ENCODE measurements around the gene TRIM24.
A peak's percentile ranks its signal among the peaks of the same experiment; 100 is the strongest.

Gene TRIM24

GRCh38 chr7:138538997-138539644 lies 79.1 kb downstream of the TRIM24 start:
- DNase-seq (ENCODE audit: low read depth), result no peak

DNA sequence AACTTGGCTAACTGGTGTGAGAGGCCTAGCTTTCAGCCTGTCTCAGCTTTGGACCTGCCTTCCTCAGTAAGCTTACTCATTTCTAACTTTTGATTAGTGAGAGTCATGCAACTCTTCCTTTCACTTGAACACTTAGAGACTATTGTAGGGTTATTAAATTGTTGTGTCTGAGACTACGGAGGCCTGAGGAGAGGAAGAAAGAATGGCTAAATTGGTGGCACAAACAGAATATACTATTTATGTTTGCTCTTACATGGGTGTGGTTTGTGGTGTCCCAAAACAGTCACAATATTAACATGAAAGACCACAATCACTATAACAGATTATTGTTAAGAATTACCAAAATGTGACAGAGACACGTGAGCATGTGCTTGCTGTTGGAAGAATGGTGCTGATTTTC lies 82.1 kb downstream of the TRIM24 start:
- no peak for DNase-seq (ENCODE audit: low read depth)

- DNase-seq (ENCODE audit: low read depth), result no peak
Observed at GRCh38 chr7:138543739-138544138, 83.7 kb downstream of the TRIM24 start.

DNA sequence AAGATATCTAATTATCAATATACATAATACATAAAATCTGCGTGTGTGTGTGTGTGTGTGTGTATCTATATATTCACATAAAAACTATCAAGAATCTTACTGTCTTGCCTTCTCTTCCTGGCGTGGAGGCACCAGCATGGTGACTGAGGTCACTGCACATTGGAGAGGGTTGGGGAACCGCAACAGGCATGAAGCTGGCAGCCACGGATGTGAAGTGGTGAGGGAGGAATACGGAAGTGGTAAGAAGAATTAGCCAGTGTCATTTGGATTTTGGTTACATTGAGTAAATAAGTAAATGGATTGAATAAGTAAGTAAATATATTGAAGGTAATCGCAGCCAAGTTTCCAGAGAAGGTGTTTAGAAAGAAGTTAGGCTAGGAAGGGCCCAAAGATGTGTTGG lies 85.1 kb downstream of the TRIM24 start:
- no peak for DNase-seq (ENCODE audit: low read depth)

DNA sequence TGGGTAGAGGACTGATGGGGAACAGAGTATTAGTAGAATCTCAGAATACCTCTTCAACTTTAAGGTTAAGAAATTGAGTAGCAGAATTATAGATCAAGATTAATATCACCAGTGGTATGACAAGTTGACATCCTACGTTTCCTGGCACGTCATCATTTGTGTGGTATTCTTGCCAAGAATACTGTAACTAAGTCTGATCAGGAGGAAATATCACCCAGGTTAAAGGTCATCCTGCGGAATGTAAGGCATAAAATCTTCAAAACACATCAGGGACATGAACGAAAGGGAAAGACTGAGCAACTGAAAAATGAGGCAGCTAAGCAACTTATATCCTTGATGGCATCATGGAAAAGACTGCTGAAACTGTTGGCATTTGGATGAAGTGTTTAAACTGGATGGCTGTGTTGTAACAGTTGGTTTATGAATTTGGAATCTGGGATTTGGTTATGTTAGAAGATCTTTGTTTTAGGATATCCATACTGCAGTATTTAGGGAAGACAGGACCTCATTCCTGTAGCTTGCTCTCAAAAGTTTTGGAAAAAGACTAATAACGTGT lies 86.1 kb downstream of the TRIM24 start:
- DNase-seq (ENCODE audit: low read depth), result no peak

GRCh38 chr7:138546829-138547228 lies 86.8 kb downstream of the TRIM24 start:
- no peak for DNase-seq (ENCODE audit: low read depth)

- DNase-seq (ENCODE audit: low read depth), result no peak
Observed at GRCh38 chr7:138549082-138549481, 89.0 kb downstream of the TRIM24 start.

DNA sequence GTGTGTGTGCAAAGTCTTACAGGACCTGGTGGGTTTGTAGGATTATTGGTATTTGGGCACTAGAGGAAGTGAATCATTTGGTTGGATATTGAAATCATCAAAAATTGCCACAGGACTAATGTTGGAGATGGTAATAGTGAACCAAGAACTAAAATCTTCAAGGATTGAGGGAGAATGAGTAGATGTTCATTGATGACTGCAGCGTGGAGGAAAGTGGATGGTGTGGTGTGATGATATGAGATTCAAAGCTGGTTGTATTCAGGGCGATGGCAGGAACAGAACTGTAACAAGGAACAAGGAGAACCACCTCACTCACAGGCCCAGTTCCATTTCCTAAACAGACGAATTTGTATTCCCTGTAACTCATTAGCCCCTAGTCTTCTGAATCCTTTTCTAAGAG lies 90.3 kb downstream of the TRIM24 start:
- no peak for DNase-seq (ENCODE audit: low read depth)

GRCh38 chr7:138551102-138551501 lies 91.0 kb downstream of the TRIM24 start:
- no peak for DNase-seq (ENCODE audit: low read depth)

- no peak for DNase-seq (ENCODE audit: low read depth)
Observed at GRCh38 chr7:138553805-138554204, 93.7 kb downstream of the TRIM24 start.

DNA sequence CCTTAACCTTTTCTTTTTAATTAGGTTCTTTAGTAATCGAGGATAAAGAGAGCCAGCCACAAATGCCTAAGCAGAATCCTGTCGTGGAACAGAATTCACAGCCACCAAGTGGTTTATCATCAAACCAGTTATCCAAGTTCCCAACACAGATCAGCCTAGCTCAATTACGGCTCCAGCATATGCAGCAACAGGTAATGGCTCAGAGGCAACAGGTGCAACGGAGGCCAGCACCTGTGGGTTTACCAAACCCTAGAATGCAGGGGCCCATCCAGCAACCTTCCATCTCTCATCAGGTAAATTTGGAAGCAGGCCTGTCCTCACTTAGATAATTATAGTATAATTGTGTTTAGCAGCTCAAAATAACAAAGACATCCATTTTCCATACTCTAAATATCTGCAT lies 94.6 kb downstream of the TRIM24 start:
- DNase-seq (ENCODE audit: low read depth), result no peak

DNA sequence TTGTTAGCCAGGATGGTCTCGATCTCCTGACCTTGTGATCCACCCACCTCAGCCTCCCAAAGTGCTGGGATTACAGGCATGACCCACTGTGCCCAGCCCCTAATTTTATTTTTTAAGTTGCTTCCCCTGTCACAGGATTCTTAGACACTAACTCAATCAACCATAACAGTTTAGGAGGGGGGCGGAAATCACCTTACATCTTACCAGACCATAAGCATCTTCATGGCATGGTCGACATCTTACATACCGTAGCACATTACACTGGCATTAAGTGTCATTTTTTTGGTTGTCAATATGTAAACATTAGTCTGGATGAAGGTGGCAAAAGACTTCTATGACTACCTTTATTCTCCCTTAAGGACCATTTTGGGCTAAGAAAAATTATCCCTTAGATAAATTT lies 95.6 kb downstream of the TRIM24 start:
- no peak for DNase-seq (ENCODE audit: low read depth)

DNA sequence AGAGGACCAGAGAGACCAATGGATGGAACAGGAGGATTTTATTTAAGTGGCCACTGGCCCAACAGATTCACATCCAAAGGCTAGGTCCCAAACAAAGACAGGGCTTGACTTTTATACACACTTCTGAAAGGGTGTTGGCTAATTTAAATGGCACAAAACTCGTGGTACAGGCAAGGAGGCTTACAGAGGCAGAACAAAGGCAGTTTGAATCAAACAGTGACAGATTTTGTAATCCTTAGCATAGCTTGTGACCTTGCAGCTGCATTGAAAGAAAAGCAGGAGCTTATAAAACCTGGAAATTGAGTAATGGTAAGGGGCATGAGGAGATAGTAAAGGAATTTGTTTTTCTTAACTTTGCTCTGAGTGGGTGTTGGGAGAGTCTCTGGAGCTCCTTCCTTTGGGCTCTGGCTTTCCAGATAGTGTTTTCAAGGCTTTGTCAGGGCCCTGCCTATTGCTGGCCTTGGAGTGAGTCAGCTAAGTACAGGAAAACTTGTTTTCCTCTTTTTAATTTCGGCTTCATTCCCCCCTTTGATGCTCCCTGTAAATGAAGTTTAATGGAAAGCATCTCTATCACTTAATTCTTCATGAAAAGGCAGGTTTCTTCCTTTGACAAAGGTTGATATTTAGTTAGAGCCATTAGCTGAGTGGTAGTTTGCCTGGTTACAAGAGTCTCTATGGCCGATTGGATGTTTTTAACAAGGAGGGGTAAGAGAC lies 96.9 kb downstream of the TRIM24 start:
- no peak for DNase-seq (ENCODE audit: low read depth)

DNA sequence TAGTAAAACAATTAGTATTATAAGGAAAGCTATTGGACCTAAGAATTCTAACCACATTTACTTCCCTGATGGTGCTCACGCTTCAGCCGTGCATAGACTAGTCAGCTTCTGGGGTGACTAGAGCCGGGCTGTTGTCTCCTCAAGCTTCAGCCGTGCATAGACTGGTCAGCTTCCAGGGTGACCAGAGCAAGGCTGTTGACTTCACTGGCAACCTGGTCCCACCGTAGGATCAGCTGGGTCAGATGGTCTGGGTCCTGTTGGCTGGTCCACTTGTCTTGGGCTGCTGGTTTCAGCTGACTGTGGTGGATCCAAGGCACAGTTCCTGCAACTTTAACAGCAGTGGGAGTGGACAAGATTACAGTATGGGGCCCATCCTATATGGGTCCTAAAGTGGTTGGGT lies 99.4 kb downstream of the TRIM24 start:
- no peak for DNase-seq (ENCODE audit: low read depth)

DNA sequence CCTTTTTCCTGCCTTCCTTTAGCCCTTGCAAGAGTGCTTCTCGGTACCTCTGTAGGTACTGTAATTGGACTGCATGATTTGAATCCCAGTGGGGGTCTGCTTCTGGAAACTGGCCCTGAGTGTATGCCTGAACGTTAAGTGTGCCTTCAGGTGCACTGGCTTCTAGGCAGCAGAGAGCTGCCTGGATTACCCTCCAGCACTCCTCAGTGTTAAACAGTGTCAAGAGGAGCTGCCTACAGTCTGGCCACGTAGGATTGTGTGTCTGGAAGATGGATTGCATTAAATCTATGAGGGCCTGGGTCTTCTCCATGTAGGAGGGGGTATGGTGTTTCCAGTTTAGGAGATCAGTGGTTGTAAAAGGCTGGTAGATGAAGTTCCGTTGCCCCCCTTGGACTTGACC lies 103.7 kb downstream of the TRIM24 start:
- DNase-seq (ENCODE audit: low read depth), result no peak

GRCh38 chr7:138564365-138564764 lies 104.3 kb downstream of the TRIM24 start:
- no peak for DNase-seq (ENCODE audit: low read depth)

GRCh38 chr7:138565071-138565450 lies 105.0 kb downstream of the TRIM24 start:
- DNase-seq (ENCODE audit: low read depth), result no peak

- peak; percentile 20 for DNase-seq (ENCODE audit: low read depth)
Observed at GRCh38 chr7:138565451-138566114, 105.5 kb downstream of the TRIM24 start.

DNA sequence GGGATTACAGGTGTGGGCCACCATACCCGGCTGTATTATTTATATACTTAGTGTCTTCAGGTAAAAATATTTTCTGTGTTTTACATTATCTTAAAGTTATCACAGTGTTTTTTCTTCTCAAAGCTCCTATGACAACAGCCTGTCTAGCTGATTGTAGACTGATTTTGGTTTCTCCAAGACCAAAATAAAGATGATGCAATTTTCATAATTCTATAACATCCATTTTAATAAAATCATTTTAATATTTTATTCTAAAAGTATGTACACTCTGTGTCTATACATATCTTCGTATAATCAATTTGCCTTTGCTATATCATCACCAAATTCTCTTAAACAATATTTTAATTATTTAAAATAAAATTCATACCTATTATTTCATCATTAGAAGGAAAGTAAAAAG lies 108.6 kb downstream of the TRIM24 start:
- DNase-seq (ENCODE audit: low read depth), result no peak

DNA sequence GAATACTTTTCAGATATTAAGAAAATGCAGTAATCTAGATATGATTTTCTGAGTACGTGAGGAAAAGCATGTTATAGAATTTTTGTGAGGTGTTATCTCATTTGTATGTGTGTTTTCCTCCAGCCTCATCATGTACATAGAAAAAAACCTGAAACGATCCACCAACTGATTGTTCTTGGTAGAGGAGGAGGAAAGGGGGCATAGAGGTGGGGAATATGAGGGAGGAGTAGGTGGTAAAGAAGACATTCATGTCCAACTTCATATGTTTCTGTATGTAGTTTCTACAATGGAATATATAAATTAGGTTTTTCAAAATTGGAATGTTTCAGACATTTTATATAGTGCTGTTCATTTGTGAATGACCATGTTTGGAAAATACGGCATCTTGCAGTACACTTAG lies 109.4 kb downstream of the TRIM24 start:
- no peak for DNase-seq (ENCODE audit: low read depth)

- DNase-seq (ENCODE audit: low read depth), result no peak
Observed at GRCh38 chr7:138570715-138571114, 110.7 kb downstream of the TRIM24 start.

DNA sequence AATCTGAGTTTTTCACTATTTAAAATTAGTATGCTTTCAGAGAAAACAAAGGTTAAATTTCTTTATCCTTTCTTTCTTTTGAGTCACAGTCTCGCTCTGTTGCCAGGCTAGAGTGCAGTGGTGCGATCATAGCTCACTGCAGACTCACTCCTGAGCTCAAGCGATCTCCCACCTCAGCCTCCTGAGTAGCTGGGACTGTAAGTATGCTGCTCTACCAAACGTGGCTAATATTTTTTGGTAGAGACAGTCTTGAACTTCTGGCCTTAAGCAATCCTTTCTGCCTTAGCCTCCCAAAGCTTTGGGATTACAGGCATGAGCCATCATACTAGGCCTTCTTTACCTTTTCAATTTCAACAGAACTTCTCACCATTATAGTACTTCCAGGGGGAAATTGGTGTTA lies 113.7 kb downstream of the TRIM24 start:
- DNase-seq (ENCODE audit: low read depth), result no peak

GRCh38 chr7:138575897-138576428 lies 115.9 kb downstream of the TRIM24 start:
- DNase-seq (ENCODE audit: low read depth), result no peak
